SU-DHL-6 (cell line): ENCODE results near the gene PCDH17.

Source experiments
- EZH2phosphoT487 ChIP-seq: fragments of 200-600 bp; sonication (generic), shearing (Covaris generic); conservative IDR thresholded peaks from 2 replicates; pipeline ENCODE4 v1.6.1; 2018; ENCODE audit warnings: mild to moderate bottlenecking, antibody characterized with exemption, low read length, moderate library complexity, mixed read lengths
- TF ChIP-seq, protein P1 (sequence below): fragments of 200-600 bp; sonication (generic); IDR thresholded peaks from one replicate; pipeline ENCODE4 v1.5.1; 2017; ENCODE audit warnings: antibody characterized with exemption, mild to moderate bottlenecking, low read length, moderate library complexity; ENCODE audit not compliant: insufficient read depth, poor library complexity, severe bottlenecking

DNA sequence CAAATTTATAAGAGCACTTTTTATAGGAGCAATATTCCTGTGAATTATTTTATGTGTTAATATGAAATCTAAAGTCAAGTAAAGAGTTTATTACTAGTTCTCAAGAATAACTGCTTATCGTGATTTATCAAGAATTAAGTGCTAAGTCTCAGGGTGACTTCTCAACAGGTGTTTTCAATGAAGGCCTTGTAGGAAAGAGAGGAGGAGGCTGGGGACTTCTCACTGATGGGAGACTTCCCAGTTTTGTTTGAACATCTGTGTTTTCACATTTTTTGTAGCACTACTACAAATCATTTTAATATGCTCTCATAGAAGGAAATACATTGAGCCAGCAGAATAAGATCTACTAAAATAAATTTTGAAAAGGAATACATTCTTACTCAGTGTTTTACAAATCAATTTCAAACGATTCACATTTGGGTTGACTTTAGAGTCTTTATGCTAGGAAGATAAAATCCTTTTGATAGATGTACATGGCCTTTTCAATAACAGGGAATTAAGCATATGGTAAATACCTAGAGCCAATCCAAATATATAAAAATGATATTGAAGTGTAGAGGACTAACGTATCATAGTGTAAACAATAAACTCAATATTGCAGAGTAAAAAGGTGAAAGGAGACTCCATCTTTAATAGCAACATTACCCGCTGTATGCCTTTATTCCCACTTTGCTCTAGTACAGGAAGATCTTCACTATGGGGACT is 6.8 kb downstream of the PCDH17 start:
- TF ChIP-seq, protein P1, sequence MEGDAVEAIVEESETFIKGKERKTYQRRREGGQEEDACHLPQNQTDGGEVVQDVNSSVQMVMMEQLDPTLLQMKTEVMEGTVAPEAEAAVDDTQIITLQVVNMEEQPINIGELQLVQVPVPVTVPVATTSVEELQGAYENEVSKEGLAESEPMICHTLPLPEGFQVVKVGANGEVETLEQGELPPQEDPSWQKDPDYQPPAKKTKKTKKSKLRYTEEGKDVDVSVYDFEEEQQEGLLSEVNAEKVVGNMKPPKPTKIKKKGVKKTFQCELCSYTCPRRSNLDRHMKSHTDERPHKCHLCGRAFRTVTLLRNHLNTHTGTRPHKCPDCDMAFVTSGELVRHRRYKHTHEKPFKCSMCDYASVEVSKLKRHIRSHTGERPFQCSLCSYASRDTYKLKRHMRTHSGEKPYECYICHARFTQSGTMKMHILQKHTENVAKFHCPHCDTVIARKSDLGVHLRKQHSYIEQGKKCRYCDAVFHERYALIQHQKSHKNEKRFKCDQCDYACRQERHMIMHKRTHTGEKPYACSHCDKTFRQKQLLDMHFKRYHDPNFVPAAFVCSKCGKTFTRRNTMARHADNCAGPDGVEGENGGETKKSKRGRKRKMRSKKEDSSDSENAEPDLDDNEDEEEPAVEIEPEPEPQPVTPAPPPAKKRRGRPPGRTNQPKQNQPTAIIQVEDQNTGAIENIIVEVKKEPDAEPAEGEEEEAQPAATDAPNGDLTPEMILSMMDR: no peak
- no peak for TF ChIP-seq EZH2phosphoT487
